K562 (cell line): ENCODE results near the gene TMEM203. TPM values are rescaled to one million over a fixed set of nuclear protein-coding genes. Genes with fewer than 3 reads are reported as not detected.
A peak's percentile ranks its signal among the peaks of the same experiment; 100 is the strongest.

Experiments
- CHD4 ChIP-seq: fragments of 200-600 bp; sonication (generic); IDR thresholded peaks from 3 replicates; pipeline ENCODE4 v1.6.1; 2012; ENCODE audit warnings: low read depth, mild to moderate bottlenecking, mixed read lengths, low read length, inconsistent platforms; ENCODE audit not compliant: insufficient read depth, insufficient replicate concordance, poor library complexity, severe bottlenecking
- DDX20 ChIP-seq: fragments of 450-650 bp; IDR thresholded peaks from 2 replicates; pipeline ENCODE4 v1.6.1; 2016; ENCODE audit warnings: missing genetic modification characterization, low read depth, mild to moderate bottlenecking, missing compliant biosample characterization, moderate library complexity
- DLX4 ChIP-seq: fragments of 250-450 bp; sonication (Bioruptor Pico); IDR thresholded peaks from 2 replicates; pipeline ENCODE4 v1.6.1; 2021; ENCODE audit warnings: mild to moderate bottlenecking
- DPF2 ChIP-seq: fragments of 450-650 bp; IDR thresholded peaks from 2 replicates; pipeline ENCODE4 v1.6.1; 2016
- EGR1 ChIP-seq: fragments of 450-650 bp; conservative IDR thresholded peaks from 2 replicates; pipeline ENCODE4 v1.6.1; 2017; ENCODE audit warnings: mild to moderate bottlenecking
- FOXK2 ChIP-seq, 2 experiments: fragments of 450-650 bp; IDR thresholded peaks in 1 of 2; conservative IDR thresholded peaks in 1 of 2; 2 replicates each; pipeline ENCODE4 v1.6.1; 2016; ENCODE audit warnings: low read depth in 2 of 2, mild to moderate bottlenecking in 1 of 2
- HSF4 ChIP-seq: fragments of 250-450 bp; sonication (Bioruptor Pico); IDR thresholded peaks from 2 replicates; pipeline ENCODE4 v2.1.2; 2022; ENCODE audit warnings: mild to moderate bottlenecking, moderate library complexity, borderline replicate concordance
- IRF2 ChIP-seq: sonication (generic); formaldehyde crosslinking; IDR thresholded peaks from 2 replicates; pipeline ENCODE4 v1.8.1; 2022; ENCODE audit warnings: mild to moderate bottlenecking, missing genetic modification reagents
- MYNN ChIP-seq, 2 experiments: sonication (generic); formaldehyde crosslinking in 1 of 2; IDR thresholded peaks; 2 replicates each; pipeline versions ENCODE4 v1.5.0 to v1.6.1; 2016 to 2020; ENCODE audit warnings: antibody characterized with exemption in 1 of 2, missing genetic modification reagents in 1 of 2
- NRF1 ChIP-seq, 2 experiments: fragments of 450-650 bp; IDR thresholded peaks in 1 of 2; conservative IDR thresholded peaks in 1 of 2; 2 replicates each; pipeline ENCODE4 v1.6.1; 2014; ENCODE audit warnings: mild to moderate bottlenecking in 2 of 2
- PKNOX1 ChIP-seq: fragments of 450-650 bp; IDR thresholded peaks from 2 replicates; pipeline ENCODE4 v1.6.1; 2016
- PPARD ChIP-seq: fragments of 250-450 bp; sonication (Bioruptor Pico); IDR thresholded peaks from 2 replicates; pipeline ENCODE4 v1.8.0; 2022; ENCODE audit warnings: inconsistent platforms, mild to moderate bottlenecking, moderate library complexity
- PRDM10 ChIP-seq: fragments of 450-650 bp; IDR thresholded peaks from 2 replicates; pipeline ENCODE4 v1.6.1; 2018; ENCODE audit not compliant: partially characterized antibody
- PURB ChIP-seq: sonication (generic); formaldehyde crosslinking; IDR thresholded peaks from 2 replicates; pipeline ENCODE4 v1.9.0; 2021; ENCODE audit warnings: low read depth, mild to moderate bottlenecking, missing genetic modification reagents
- RAD51 ChIP-seq: fragments of 450-650 bp; IDR thresholded peaks from 2 replicates; pipeline ENCODE4 v1.7.1; 2016; ENCODE audit warnings: low read depth, mild to moderate bottlenecking, borderline replicate concordance
- RCOR1 ChIP-seq, 2 experiments: IDR thresholded peaks; 2 replicates each; pipeline ENCODE4 v1.6.1; 2012; ENCODE audit warnings: low read depth in 2 of 2, low read length in 2 of 2, borderline replicate concordance in 1 of 2, improper control_type of control experiment in 1 of 2
- RHOXF2B ChIP-seq: fragments of 250-450 bp; sonication (Bioruptor Pico); conservative IDR thresholded peaks from 2 replicates; pipeline ENCODE4 v1.5.1; 2021
- TCF15 ChIP-seq: fragments of 250-450 bp; sonication (Bioruptor Pico); IDR thresholded peaks from 2 replicates; pipeline ENCODE4 v1.8.0; 2022; ENCODE audit warnings: moderate library complexity, mild to moderate bottlenecking, inconsistent platforms
- YY1 ChIP-seq, 3 experiments: IDR thresholded peaks; 2 replicates each; pipeline ENCODE4 v1.6.1; 2011; ENCODE audit warnings: low read length in 2 of 3, mild to moderate bottlenecking in 2 of 3, moderate library complexity in 2 of 3, borderline replicate concordance in 1 of 3, control low read depth in 1 of 3, low read depth in 1 of 3; ENCODE audit not compliant: insufficient read depth in 3 of 3, insufficient replicate concordance in 2 of 3, control insufficient read depth in 1 of 3, insufficient read length in 1 of 3; ENCODE audit errors: extremely low read depth in 1 of 3
- ZNF133 ChIP-seq: fragments of 250-450 bp; sonication (Bioruptor Pico); IDR thresholded peaks from 2 replicates; pipeline ENCODE4 v1.4.0; 2020; ENCODE audit warnings: mild to moderate bottlenecking
- ZNF224 ChIP-seq: sonication (generic); formaldehyde crosslinking; IDR thresholded peaks from 2 replicates; pipeline ENCODE4 v1.8.0; 2022; ENCODE audit warnings: mild to moderate bottlenecking, missing genetic modification reagents
- polyA plus RNA-seq, 8 experiments: library from polyadenylated mRNA; depleted of rRNA in 4 of 8; stranded (reverse) in 5 of 8; unstranded in 3 of 8; fragments of >200 nt; fragmentation: Nextera tagmentation in 2 of 8; fragmentation: Illumina TruSeq in 1 of 8; extraction: Ambion mirVana in 2 of 8; extraction: Trizol in 1 of 8; gene quantifications; 2 replicates each; pipeline versions ENCODE4 v1.2.1 to v1.2.3, GENCODE V29; 2011 to 2014; ENCODE audit warnings: inconsistent platforms in 1 of 8, missing spikeins in 1 of 8
- total RNA-seq, 7 experiments: library from RNA; depleted of rRNA in 6 of 7; stranded (reverse); fragments of >200 nt in 6 of 7; fragmentation: Illumina TruSeq in 2 of 7; extraction: Trizol in 2 of 7; gene quantifications; 2 replicates each; pipeline versions ENCODE4 v1.2.1 to v1.2.3, GENCODE V29; 2011 to 2021; ENCODE audit warnings: low replicate concordance in 1 of 7

TMEM203 gene
- total and polyA plus RNA-seq, 9 of the 15 experiments (the other 6 are each of a cell fraction or from before 2014, with no cell fraction given): 8.8 to 59.5 (median 37.6) TPM

- TF ChIP-seq PRDM10: no peak
- no peak for TF ChIP-seq CHD4
- TF ChIP-seq YY1 (IDR thresholded peaks at IDR 0.05; ENCODE audit: borderline replicate concordance in 1 of 3, control insufficient read depth in 1 of 3, extremely low read depth in 1 of 3, insufficient read depth in 3 of 3, insufficient read length in 1 of 3, insufficient replicate concordance in 2 of 3, low read depth in 1 of 3, low read length in 2 of 3): peak in 2 of 3 experiments; percentile 82 to 83
- no peak for TF ChIP-seq TCF15 (CRISPR knock-in tag)
- TF ChIP-seq IRF2 (CRISPR knock-in tag): no peak
- TF ChIP-seq ZNF133: no peak
- no peak for TF ChIP-seq DDX20 (tag)
- no peak for TF ChIP-seq ZNF224 (CRISPR knock-in tag)
- no peak for TF ChIP-seq RHOXF2B (CRISPR knock-in tag)
- TF ChIP-seq PURB (CRISPR knock-in tag): no peak
- no peak for TF ChIP-seq HSF4 (CRISPR knock-in tag)
- TF ChIP-seq RCOR1 (IDR thresholded peaks at IDR 0.05; ENCODE audit: borderline replicate concordance in 1 of 2, low read depth in 2 of 2, low read length in 2 of 2): peak in 1 of 2 experiments; percentile 3; a peak in 1 of 4 replicates
- TF ChIP-seq DPF2: no peak
- no peak for TF ChIP-seq DLX4 (CRISPR knock-in tag)
- TF ChIP-seq PKNOX1: peak; percentile 94
- TF ChIP-seq MYNN (IDR thresholded peaks at IDR 0.05): peak; percentile 8; the same call in 1 of the 2 replicates
- TF ChIP-seq MYNN (CRISPR knock-in tag; IDR thresholded peaks at IDR 0.05): no peak
- TF ChIP-seq FOXK2 (conservative IDR thresholded peaks at IDR 0.05 in 1 of 2, IDR thresholded peaks at IDR 0.05 in 1 of 2; ENCODE audit: low read depth in 2 of 2): peak in 1 of 2 experiments; percentile 55; a peak in 1 of 4 replicates
- TF ChIP-seq RAD51: no peak
- peak; percentile 68; the same call in 1 of the 2 replicates for TF ChIP-seq EGR1
- no peak for TF ChIP-seq PPARD (CRISPR knock-in tag)
- TF ChIP-seq NRF1 (conservative IDR thresholded peaks at IDR 0.05 in 1 of 2, IDR thresholded peaks at IDR 0.05 in 1 of 2): peak; percentile 97
These were observed 17.9 kb upstream of the TMEM203 start (continued) for GRCh38 chr9:137223078-137223970.
